Effector memory CD8-positive, alpha-beta T cell (primary cell): Measurements from ENCODE around the gene ACTA2.

ENCODE experiments used
- ATAC-seq: fragments of 150-1000 bp; cut with Tn5 transposase; replicated peaks from 2 replicates; pipeline ENCODE4 v1.10.0; 2021; ENCODE audit warnings: mild to moderate bottlenecking, moderate library complexity
- DNase-seq, 3 experiments: peaks; one replicate each; pipeline ENCODE4 v3.0.0; 2021
- H3K27ac Mint-ChIP-seq, 2 donors: one replicate each; pipeline ENCODE4 v1.8.0; 2022; ENCODE audit warnings: mild to moderate bottlenecking in 2 of 2, mixed read lengths in 2 of 2, moderate library complexity in 2 of 2
- H3K27me3 Mint-ChIP-seq, 2 donors: one replicate each; pipeline ENCODE4 v1.8.0; 2022; ENCODE audit warnings: mixed read lengths in 2 of 2
- H3K36me3 Mint-ChIP-seq: one replicate; pipeline ENCODE4 v1.8.0; 2022; ENCODE audit warnings: mild to moderate bottlenecking, moderate library complexity, mixed read lengths; ENCODE audit not compliant: insufficient read depth
- H3K4me1 Mint-ChIP-seq, 2 donors: one replicate each; pipeline ENCODE4 v1.8.0; 2022; ENCODE audit warnings: low read depth in 2 of 2, mixed read lengths in 2 of 2
- H3K4me3 Mint-ChIP-seq, 2 donors: one replicate each; pipeline ENCODE4 v1.8.0; 2022; ENCODE audit warnings: mild to moderate bottlenecking in 2 of 2, mixed read lengths in 2 of 2, moderate library complexity in 2 of 2
- H3K9me3 Mint-ChIP-seq, 2 donors: one replicate each; pipeline ENCODE4 v1.8.0; 2022; ENCODE audit warnings: mixed read lengths in 2 of 2

Gene ACTA2

GRCh38 chr10:88957381-88957780, 4.8 kb upstream of the ACTA2 start:
- ATAC-seq (no peak), DNase-seq (no peak)
- Mint-ChIP-seq H3K9me3 (no peaks in the 10 kb centered on the region), H3K4me3 (no peak overlapping the region), H3K36me3 (no peaks in the 10 kb centered on the region), H3K27me3 (no peaks in the 10 kb centered on the region), H3K4me1 (peaks cover 16% of the 10 kb centered on the region in 2 donors), H3K27ac (peak overlapping the region in 1 of 2 donors; percentile 35)

GRCh38 chr10:88954458-88955083, 2.0 kb upstream of the ACTA2 start:
- ATAC-seq (no peak), DNase-seq (no peak)
- Mint-ChIP-seq H3K27ac (no peak overlapping the region), H3K9me3 (no peaks in the 10 kb centered on the region), H3K27me3 (no peaks in the 10 kb centered on the region), H3K36me3 (no peaks in the 10 kb centered on the region), H3K4me1 (peaks cover 0 to 8% of the 10 kb centered on the region in 2 donors), H3K4me3 (no peak overlapping the region)

- no peak for DNase-seq
These were observed 1.1 kb upstream of the ACTA2 start for GRCh38 chr10:88953662-88954061.

GRCh38 chr10:88949912-88950837, 2.4 kb downstream of the ACTA2 start:
- Mint-ChIP-seq H3K9me3 (no peaks in the 10 kb centered on the region), H3K27ac (peak overlapping the region in 1 of 2 donors; percentile 25), H3K4me3 (no peak overlapping the region), H3K27me3 (no peaks in the 10 kb centered on the region), H3K4me1 (peaks cover 0 to 8% of the 10 kb centered on the region in 2 donors), H3K36me3 (peaks cover 3% of the 10 kb centered on the region)
- ATAC-seq (no peak), DNase-seq (no peak)

More at GRCh38 chr10:88953662-88954061, 1.1 kb upstream of the ACTA2 start:
- H3K9me3 Mint-ChIP-seq, result no peaks in the 10 kb centered on the region
- ATAC-seq, result no peak
- H3K27me3 Mint-ChIP-seq, result no peaks in the 10 kb centered on the region
- no peaks in the 10 kb centered on the region for H3K36me3 Mint-ChIP-seq
- no peak overlapping the region for H3K4me3 Mint-ChIP-seq
- no peak overlapping the region for H3K27ac Mint-ChIP-seq
- peaks cover 0 to 8% of the 10 kb centered on the region in 2 donors for H3K4me1 Mint-ChIP-seq

GRCh38 chr10:88949051-88949450, 3.5 kb downstream of the ACTA2 start:
- Mint-ChIP-seq H3K27ac (no peak overlapping the region), H3K36me3 (peaks cover 3% of the 10 kb centered on the region), H3K27me3 (no peaks in the 10 kb centered on the region), H3K4me3 (no peak overlapping the region), H3K4me1 (peaks cover 0 to 8% of the 10 kb centered on the region in 2 donors), H3K9me3 (no peaks in the 10 kb centered on the region)
- DNase-seq, result no peak
- no peak for ATAC-seq

- H3K4me3 Mint-ChIP-seq, result no peak overlapping the region
- no peak for ATAC-seq
- no peaks in the 10 kb centered on the region for H3K4me1 Mint-ChIP-seq
- H3K27ac Mint-ChIP-seq, result no peak overlapping the region
- no peak for DNase-seq
- H3K27me3 Mint-ChIP-seq, result no peaks in the 10 kb centered on the region
- H3K36me3 Mint-ChIP-seq, result peaks cover 7% of the 10 kb centered on the region
- H3K9me3 Mint-ChIP-seq, result no peaks in the 10 kb centered on the region
These were observed 5.5 kb downstream of the ACTA2 start for GRCh38 chr10:88946965-88947590.

- no peak for DNase-seq
- no peaks in the 10 kb centered on the region for H3K27me3 Mint-ChIP-seq
- no peak overlapping the region for H3K4me3 Mint-ChIP-seq
- ATAC-seq, result no peak
- H3K27ac Mint-ChIP-seq, result no peak overlapping the region
- H3K9me3 Mint-ChIP-seq, result no peaks in the 10 kb centered on the region
- peaks cover 0 to under 1% of the 10 kb centered on the region in 2 donors for H3K4me1 Mint-ChIP-seq
- peaks cover 9% of the 10 kb centered on the region for H3K36me3 Mint-ChIP-seq
These were observed 6.4 kb downstream of the ACTA2 start for GRCh38 chr10:88946200-88946599.

- Mint-ChIP-seq H3K9me3 (no peaks in the 10 kb centered on the region), H3K4me3 (no peak overlapping the region), H3K36me3 (peaks cover 9% of the 10 kb centered on the region), H3K27me3 (no peaks in the 10 kb centered on the region), H3K27ac (no peak overlapping the region), H3K4me1 (peaks cover 0 to 1% of the 10 kb centered on the region in 2 donors)
- ATAC-seq (no peak), DNase-seq (no peak)
These were observed 7.8 kb downstream of the ACTA2 start for GRCh38 chr10:88944813-88945212.

GRCh38 chr10:88943778-88944177, 8.8 kb downstream of the ACTA2 start:
- no peak overlapping the region for H3K27ac Mint-ChIP-seq
- no peaks in the 10 kb centered on the region for H3K9me3 Mint-ChIP-seq
- no peaks in the 10 kb centered on the region for H3K27me3 Mint-ChIP-seq
- no peak overlapping the region for H3K4me3 Mint-ChIP-seq
- DNase-seq (no peak), ATAC-seq (no peak)
- H3K36me3 Mint-ChIP-seq, result peaks cover 10% of the 10 kb centered on the region
- peaks cover 0 to 1% of the 10 kb centered on the region in 2 donors for H3K4me1 Mint-ChIP-seq

GRCh38 chr10:88941026-88941425, 11.5 kb downstream of the ACTA2 start:
- no peak for ATAC-seq
- H3K9me3 Mint-ChIP-seq, result no peaks in the 10 kb centered on the region
- no peak overlapping the region for H3K27ac Mint-ChIP-seq

GRCh38 chr10:88938938-88939337, 13.6 kb downstream of the ACTA2 start:
- H3K4me1 Mint-ChIP-seq, result peaks cover 12% of the 10 kb centered on the region in 2 donors
- H3K27ac Mint-ChIP-seq, result peak overlapping the region in 1 of 2 donors; percentile 52
- H3K9me3 Mint-ChIP-seq, result no peaks in the 10 kb centered on the region
- peaks cover 22% of the 10 kb centered on the region for H3K36me3 Mint-ChIP-seq
- no peak for DNase-seq
- H3K27me3 Mint-ChIP-seq, result no peaks in the 10 kb centered on the region
- ATAC-seq, result no peak
- no peak overlapping the region for H3K4me3 Mint-ChIP-seq

More at GRCh38 chr10:88941026-88941425, 11.5 kb downstream of the ACTA2 start:
- DNase-seq, result no peak
- Mint-ChIP-seq H3K27me3 (no peaks in the 10 kb centered on the region), H3K4me3 (no peak overlapping the region), H3K36me3 (peaks cover 21% of the 10 kb centered on the region), H3K4me1 (peaks cover 0 to 1% of the 10 kb centered on the region in 2 donors)

GRCh38 chr10:88938039-88938438, 14.5 kb downstream of the ACTA2 start:
- Mint-ChIP-seq H3K4me3 (no peak overlapping the region), H3K4me1 (peaks cover 12% of the 10 kb centered on the region in 2 donors), H3K36me3 (peaks cover 18% of the 10 kb centered on the region), H3K9me3 (no peaks in the 10 kb centered on the region), H3K27me3 (no peaks in the 10 kb centered on the region), H3K27ac (no peak overlapping the region)
- no peak for DNase-seq
- ATAC-seq, result no peak

GRCh38 chr10:88936656-88937055, 15.9 kb downstream of the ACTA2 start:
- peaks cover 18% of the 10 kb centered on the region for H3K36me3 Mint-ChIP-seq
- no peak overlapping the region for H3K4me3 Mint-ChIP-seq
- peak overlapping the region in 1 of 2 donors; percentile 26 for H3K27ac Mint-ChIP-seq
- no peaks in the 10 kb centered on the region for H3K9me3 Mint-ChIP-seq
- DNase-seq (no peak), ATAC-seq (no peak)
- no peaks in the 10 kb centered on the region for H3K27me3 Mint-ChIP-seq
- H3K4me1 Mint-ChIP-seq, result peaks cover 12 to 17% of the 10 kb centered on the region in 2 donors
